ENCODE measurements around the gene DLG2. TPM values are rescaled to one million over a fixed set of nuclear protein-coding genes. Genes with fewer than 3 reads are reported as not detected.

DLG2 gene
- polyA plus RNA-seq, 1 experiment, result 0.68 TPM

- DNase-seq (ENCODE audit: low read depth, low spot score), result no peak
- no peaks in the 10 kb centered on the region for H3K9me3 ChIP-seq (ENCODE audit: control insufficient read depth, insufficient read depth, low read length)
- ChIA-PET CTCF (no interaction called here), POLR2A (interaction anchor here (1.1 kb wide), 1 partner anchor 24 kb away, joined by 3 read pairs; no protein-coding TSS in a partner anchor)
- no peak overlapping the region for H3K4me3 ChIP-seq (ENCODE audit: low read depth, low read length)
- no peak for TF ChIP-seq CTCF (IDR thresholded peaks at IDR 0.05; ENCODE audit: low read depth, low read length)
- H3K27me3 ChIP-seq (ENCODE audit: control insufficient read depth, insufficient read depth, low read length), result no peaks in the 10 kb centered on the region
- no peak overlapping the region for H3K27ac ChIP-seq (ENCODE audit: low read depth, low read length)
These were observed 25.8 kb upstream of the DLG2 start for GRCh38 chr11:85652786-85653447.

- Histone ChIP-seq H3K4me3 (ENCODE audit: low read depth, low read length) (no peak overlapping the region), H3K9me3 (ENCODE audit: control insufficient read depth, insufficient read depth, low read length) (no peaks in the 10 kb centered on the region), H3K27me3 (ENCODE audit: control insufficient read depth, insufficient read depth, low read length) (no peaks in the 10 kb centered on the region), H3K27ac (ENCODE audit: low read depth, low read length) (no peak overlapping the region)
- no peak for DNase-seq (ENCODE audit: low read depth, low spot score)
- no peak for TF ChIP-seq CTCF (IDR thresholded peaks at IDR 0.05; ENCODE audit: low read depth, low read length)
- POLR2A ChIA-PET, result no interaction called here
- CTCF ChIA-PET, result interaction anchor here (1.8 kb wide), 1 partner anchor 8 kb away, joined by 4 read pairs; no protein-coding TSS in a partner anchor
These were observed 24.0 kb upstream of the DLG2 start for GRCh38 chr11:85651118-85651517.

GRCh38 chr11:85647604-85648299 is 20.6 kb upstream of the DLG2 start, which contains the start of gene TMEM126A:
TMEM126A (plus strand) TSS chr11:85647967; CDS start chr11:85650256, 2,289 bp downstream.
- ChIA-PET POLR2A (interaction anchor here (0.6 to 4.4 kb wide), 7 partner anchors 10 to 494 kb away, joined by 3 to 19 read pairs (median 4); partner anchors contain the start of genes CCDC89, CREBZF, DLG2 and TMEM126B), CTCF (interaction anchor here (1.3 to 1.7 kb wide), 2 partner anchors 50 to 53 kb away, joined by 4 to 6 read pairs; no protein-coding TSS in a partner anchor)
- peak within 1 kb of the TSS; percentile 85 for H3K4me3 ChIP-seq (ENCODE audit: low read depth, low read length)
- peaks cover 8% of the 10 kb centered on the region for H3K27me3 ChIP-seq (ENCODE audit: control insufficient read depth, insufficient read depth, low read length)
- TF ChIP-seq CTCF (IDR thresholded peaks at IDR 0.05; ENCODE audit: low read depth, low read length), result no peak
- H3K9me3 ChIP-seq (ENCODE audit: control insufficient read depth, insufficient read depth, low read length), result no peaks in the 10 kb centered on the region
- DNase-seq (ENCODE audit: low read depth, low spot score), result peak; percentile 50
- H3K27ac ChIP-seq (ENCODE audit: low read depth, low read length), result peak within 1 kb of the TSS; percentile 52

- POLR2A ChIA-PET, result interaction anchor here (1.1 to 4.4 kb wide), 5 partner anchors 9 to 45 kb away, joined by 3 to 19 read pairs (median 6); partner anchors contain the start of genes CCDC89, CREBZF, DLG2 and TMEM126B
- Histone ChIP-seq H3K27me3 (ENCODE audit: control insufficient read depth, insufficient read depth, low read length) (peaks cover 8% of the 10 kb centered on the region), H3K27ac (ENCODE audit: low read depth, low read length) (no peak overlapping the region), H3K4me3 (ENCODE audit: low read depth, low read length) (peak overlapping the region; percentile 85), H3K9me3 (ENCODE audit: control insufficient read depth, insufficient read depth, low read length) (no peaks in the 10 kb centered on the region)
- no peak for DNase-seq (ENCODE audit: low read depth, low spot score)
- TF ChIP-seq CTCF (IDR thresholded peaks at IDR 0.05; ENCODE audit: low read depth, low read length), result no peak
- CTCF ChIA-PET, result interaction anchor here (1.3 kb wide), 1 partner anchor 49 kb away, joined by 4 read pairs; no protein-coding TSS in a partner anchor
These were observed 19.9 kb upstream of the DLG2 start for GRCh38 chr11:85647078-85647477.
